Limb (tissue), 2 donors: ENCODE results near the gene HDAC11.

Experiments used
- DNase-seq, 2 donors: peaks; one replicate each; pipeline ENCODE4 v3.0.0-alpha.2; 2016; ENCODE audit errors: extremely low spot score in 2 of 2

HDAC11 gene

GRCh38 chr3:13522236-13522635 lies 42.1 kb downstream of the HDAC11 start:
- DNase-seq, result no peak

DNA sequence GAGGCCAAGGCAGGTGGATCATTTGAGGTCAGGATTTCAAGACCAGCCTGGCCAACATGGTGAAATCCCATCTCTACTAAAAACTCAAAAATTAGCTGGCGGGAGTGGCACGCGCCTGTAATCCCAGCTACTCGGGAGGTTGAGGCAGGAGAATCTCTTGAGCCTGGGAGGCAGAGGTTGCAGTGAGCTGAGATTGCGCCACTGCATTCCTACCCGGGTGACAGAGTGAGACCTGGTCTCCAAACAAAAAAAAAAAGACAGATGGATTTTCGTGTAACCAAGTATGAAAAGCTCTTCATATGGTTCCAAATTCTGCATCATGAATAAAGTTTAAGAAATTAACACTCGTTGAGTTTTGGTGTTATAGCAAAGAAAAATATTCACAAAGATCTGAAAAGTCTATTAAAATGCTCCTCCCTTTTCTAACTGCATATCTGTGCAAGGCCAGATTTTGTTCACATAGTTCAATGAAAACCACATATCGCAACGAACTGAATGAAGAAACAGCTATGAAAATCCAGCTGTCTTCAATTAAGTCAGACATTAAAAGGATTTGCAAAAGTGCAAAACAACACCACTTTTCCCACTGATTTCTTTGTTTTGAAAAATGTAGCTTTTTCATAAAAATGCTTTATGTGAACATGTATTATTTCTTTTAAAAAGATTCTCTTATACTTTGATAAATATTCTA lies 45.0 kb downstream of the HDAC11 start:
- DNase-seq, result no peak

GRCh38 chr3:13525827-13526625 lies 45.9 kb downstream of the HDAC11 start:
- no peak for DNase-seq

DNA sequence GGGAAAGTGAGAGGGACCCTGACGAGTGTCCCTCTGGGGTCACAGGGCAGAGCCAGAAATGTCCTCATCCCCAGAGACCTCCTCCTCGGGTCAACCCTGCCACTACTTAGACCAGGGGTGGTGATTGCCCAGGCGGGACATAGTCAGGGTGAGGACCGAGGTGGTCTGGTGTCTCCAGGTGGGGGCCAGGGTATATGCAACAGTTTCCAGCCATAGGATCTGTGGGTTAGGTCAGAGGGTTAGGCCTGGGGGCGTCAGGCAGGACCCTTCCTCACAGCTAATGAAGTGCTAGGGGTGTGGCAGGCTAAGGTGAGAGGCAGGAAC lies 46.5 kb downstream of the HDAC11 start:
- no peak for DNase-seq

DNA sequence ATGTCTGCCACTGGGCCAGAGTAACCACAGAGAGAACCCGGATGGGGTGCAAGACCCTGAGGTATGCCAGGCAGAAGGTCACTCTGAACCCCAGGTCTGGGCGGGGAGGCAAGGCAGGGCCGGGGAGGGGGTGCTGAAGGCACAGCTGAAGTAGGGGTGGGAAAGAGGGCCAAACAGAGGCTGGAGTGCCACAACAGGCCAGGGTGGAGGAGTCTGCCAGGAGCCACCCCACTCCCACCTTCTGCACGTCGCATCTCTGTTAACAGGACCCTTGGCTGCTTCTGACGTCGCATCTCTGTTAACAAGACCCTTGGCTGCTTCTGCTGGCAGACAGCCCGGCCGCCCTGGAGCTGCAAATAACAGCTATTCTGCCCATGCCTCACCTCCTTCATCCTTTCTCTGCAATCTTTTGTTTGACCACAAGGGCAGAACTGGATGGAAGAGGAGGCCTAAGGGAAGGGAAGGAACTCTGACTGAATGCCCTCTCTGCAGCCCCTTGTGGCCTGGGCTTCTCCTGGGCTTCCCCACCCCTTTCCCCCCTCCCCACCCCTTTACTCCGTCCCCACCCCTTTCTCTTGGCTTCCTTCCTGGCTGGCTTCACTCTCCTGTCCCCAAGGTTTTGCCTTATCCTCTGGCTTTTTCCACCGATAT lies 48.2 kb downstream of the HDAC11 start:
- DNase-seq, result peak; percentile 44 to 62

DNA sequence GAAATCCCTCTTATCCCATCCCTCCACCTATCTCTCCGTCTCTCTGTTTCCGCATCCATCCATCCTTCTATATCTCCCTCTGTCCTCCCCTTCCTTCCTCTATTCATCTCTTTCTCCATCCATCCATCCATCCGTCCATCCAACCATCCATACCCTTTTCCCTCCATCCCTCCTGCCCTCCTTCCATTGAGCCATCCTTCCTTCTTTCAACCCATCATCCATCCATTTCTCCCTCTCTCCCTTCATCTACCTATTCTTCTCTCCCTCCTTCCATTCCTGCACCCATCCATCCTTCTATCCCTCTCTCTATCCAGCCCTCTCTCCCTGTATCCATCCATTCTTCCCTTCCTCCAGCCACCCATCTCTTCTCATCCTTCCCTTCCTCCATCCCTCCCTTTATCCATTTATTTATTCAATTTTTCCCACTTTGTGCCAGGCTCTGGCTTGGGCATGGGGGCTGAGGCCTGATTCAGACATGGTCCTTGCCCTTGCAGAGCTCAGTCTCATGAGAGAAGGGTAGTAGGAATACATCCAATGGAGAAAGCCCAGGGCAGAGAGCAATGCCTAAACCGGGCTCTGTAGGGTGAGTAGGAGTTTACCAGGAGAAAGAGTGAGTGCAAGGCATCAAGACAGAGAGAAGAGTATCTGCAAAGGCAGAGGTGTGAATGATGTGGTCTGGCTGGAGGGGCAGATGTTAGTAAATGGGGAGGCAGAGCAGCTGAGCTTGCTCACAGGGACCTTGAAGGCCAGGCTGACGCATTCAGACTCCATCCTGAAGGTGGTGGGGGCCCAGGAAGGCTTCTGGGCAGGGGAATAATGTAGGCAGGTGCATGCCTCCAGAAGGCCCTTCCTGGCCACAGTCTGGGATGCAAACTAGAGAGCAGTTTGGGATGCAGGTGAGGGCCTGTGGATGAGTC lies 49.3 kb downstream of the HDAC11 start:
- no peak for DNase-seq

GRCh38 chr3:13530241-13531009 lies 50.3 kb downstream of the HDAC11 start:
- DNase-seq, result no peak

- DNase-seq, result no peak
Observed at GRCh38 chr3:13532085-13532484, 52.0 kb downstream of the HDAC11 start.

- DNase-seq, result no peak
Observed at GRCh38 chr3:13532631-13533030, 52.5 kb downstream of the HDAC11 start.

DNA sequence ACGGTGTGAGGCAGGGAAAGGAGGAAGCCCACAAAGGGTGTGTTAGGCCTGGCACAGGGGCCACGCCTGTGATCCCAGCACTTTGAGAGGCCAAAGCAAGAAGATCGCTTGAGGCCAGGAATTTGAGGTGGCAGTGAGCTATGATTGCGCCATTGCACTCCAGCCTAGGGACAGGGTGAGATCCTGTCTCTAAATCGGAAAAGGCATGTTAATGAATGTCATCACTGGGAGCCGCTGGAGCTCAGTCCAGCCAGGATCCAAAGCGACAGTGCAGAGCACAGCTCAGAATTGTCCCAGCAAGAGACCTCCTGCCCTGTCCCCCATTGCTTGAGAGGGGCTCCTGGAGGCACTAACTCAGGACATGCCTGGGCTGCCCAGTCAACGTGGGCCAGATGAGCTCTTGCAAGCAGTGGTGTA lies 53.8 kb downstream of the HDAC11 start:
- no peak for DNase-seq

DNA sequence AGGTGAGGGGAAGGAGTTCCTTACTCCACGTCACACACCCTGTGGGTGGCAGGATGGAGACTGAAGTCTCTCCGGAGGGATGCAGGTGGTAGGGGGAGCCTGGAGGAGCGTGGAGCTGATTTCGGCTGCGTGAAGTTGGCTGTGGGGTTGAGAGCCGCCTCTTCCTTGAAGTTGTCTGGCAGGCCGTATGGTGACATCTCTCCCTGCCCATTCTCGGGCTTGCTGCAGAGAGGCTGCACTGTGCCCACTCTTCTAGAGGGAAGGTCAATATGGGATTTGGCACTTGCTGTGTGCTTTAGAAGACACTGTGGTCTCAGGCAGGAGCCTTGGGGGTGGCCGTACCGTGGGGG lies 55.4 kb downstream of the HDAC11 start:
- no peak for DNase-seq

DNA sequence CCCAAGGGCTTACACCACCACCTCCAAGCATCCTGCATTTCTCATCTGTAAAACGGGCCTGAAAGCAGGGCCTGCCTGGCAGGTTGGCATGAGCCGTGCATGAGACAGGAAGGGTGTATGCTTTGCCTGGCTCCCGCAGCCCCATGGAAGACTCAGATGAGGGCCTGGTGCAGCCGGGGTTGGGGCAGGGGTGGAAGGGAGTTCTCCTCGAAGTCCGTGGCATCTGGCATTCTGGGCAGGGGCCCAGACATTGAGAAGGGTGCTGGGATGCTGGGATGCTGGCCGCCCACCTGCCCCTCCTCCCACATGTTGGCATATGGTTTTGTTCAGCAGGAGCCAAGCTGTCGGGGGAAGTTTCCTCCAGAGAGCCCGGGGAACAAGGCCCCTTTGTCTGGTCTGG lies 55.8 kb downstream of the HDAC11 start:
- peak in 1 of 2 donors; percentile 63 for DNase-seq

GRCh38 chr3:13536432-13536831 lies 56.3 kb downstream of the HDAC11 start:
- no peak for DNase-seq

- DNase-seq, result no peak
Observed at GRCh38 chr3:13536832-13537231, 56.7 kb downstream of the HDAC11 start.

DNA sequence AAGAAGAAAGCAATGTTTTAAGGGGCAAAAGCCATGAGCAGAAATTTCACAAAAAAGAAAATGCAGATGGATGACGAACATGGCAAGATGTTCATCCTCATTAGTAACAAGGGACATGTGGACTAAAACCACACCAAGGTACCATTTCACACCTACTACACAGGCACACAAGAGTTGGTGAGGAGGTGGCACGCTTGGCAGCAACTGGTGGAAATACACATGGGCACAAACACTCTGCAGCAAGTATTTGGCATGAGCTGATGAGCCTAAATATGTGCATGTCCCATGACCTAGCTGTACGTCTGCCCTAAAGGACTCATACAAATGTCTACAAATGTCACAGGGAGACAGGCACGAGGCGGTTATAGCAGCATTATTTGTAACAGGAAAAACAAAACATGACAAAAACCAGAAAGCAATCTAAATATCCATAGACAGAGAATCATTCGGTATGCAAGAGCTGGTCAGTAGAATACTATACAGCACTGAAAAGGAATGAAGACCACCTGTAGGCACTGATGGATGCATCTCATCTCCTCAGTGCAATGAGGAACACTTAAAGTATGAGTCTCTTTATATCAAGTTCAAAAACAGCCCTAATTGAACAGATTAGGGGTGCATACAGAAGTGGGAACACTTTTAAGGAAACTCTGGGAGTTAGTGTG lies 57.3 kb downstream of the HDAC11 start:
- no peak for DNase-seq

DNA sequence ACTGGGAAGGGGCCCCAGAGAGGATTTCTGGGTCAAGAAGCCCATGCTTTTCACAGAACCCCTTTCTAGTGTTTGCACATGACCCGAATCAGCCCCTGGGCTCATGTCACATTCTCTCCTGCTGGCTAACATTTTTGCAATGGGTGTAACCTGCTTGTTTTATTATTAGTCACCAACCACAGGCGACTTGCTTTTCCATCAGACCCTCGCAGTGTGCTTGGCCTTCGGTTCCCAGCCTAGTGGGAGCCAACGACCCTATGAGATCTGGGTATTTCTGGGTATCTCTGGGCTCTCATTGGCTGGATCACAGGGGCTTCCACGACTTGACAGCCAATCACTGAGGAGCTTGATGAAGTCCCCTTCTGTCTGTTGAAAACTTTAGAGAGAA lies 57.8 kb downstream of the HDAC11 start:
- DNase-seq, result no peak

DNA sequence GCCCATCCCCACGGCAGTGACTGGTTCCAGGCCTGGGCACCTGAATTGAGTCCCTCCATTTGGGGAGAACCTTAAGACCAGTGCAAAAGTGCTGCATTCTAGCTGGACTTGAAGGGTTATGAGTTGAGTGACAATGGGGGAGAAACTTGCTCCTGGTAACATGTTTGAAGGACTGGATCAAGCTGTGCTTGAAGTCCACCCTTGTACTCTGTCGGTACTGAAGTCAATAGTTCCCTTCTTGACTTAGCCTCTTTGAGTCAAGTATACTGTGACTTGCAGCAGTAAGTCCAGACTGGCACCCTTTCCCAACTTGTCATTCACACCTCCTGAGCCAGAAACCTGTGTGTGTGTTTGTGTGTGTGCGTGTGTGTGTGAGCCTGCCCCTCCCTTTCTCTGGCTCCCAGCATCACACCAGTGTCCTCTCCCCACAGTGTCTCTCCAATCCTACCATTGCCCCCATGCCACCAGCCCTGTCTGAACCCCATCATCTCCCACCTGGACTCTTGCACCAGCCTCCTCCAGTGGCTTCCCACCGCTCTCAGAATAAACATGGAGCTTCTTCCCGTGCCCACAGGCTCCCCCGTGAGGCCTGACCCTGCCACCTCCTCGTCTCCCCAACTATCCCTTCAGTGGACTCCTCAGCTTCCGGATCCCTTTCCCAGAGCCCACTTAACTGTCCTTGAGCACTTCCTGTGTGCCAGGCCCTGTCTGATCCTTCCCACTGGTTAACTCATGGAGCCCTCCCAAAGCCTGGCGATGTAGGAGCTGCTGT lies 58.6 kb downstream of the HDAC11 start:
- no peak for DNase-seq

GRCh38 chr3:13539292-13539638 lies 59.2 kb downstream of the HDAC11 start:
- no peak for DNase-seq

DNA sequence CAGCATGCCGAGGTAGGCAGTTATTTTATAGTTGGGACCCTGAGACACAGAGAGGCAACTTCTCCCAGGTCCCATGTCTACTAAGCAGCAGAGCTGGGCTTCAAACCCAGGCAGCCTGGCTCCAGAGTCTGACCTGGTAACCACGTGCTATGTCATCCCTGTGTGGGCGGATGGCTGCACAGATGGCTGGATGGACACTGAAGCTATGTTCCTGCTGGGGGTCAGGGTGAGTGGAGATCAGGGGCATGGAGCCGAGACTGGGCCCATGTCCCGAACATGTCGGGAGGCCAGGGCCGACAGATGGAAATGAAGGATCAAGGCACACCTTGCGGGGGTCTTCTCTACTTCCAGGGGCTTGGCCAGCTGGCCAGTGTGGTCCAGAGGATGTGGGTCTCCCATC lies 59.6 kb downstream of the HDAC11 start:
- no peak for DNase-seq
